Chondrocyte (in vitro differentiated cells): ENCODE measurements around the gene NUP88. TPM values are rescaled to one million over a fixed set of nuclear protein-coding genes. Genes with fewer than 3 reads are reported as not detected.

ENCODE experiments used
- DNase-seq: peaks from one replicate; pipeline ENCODE4 v3.0.0; 2021; ENCODE audit warnings: mixed read lengths, low spot score
- H3K27ac Mint-ChIP-seq: one replicate; pipeline ENCODE4 v1.8.0; 2021; ENCODE audit warnings: mild to moderate bottlenecking, moderate library complexity, mixed read lengths; ENCODE audit not compliant: unreplicated experiment
- H3K27me3 Mint-ChIP-seq: 2 replicates; pipeline ENCODE4 v1.8.0; 2021; ENCODE audit warnings: low read depth, mixed read lengths
- H3K36me3 Mint-ChIP-seq: 2 replicates; pipeline ENCODE4 v1.8.0; 2021; ENCODE audit warnings: low read depth, mixed read lengths
- H3K4me1 Mint-ChIP-seq: 2 replicates; pipeline ENCODE4 v1.8.0; 2021; ENCODE audit warnings: low read depth, mild to moderate bottlenecking, mixed read lengths
- H3K4me3 Mint-ChIP-seq: one replicate; pipeline ENCODE4 v1.8.0; 2021; ENCODE audit warnings: mild to moderate bottlenecking, moderate library complexity, mixed read lengths; ENCODE audit not compliant: unreplicated experiment
- H3K9me3 Mint-ChIP-seq: 2 replicates; pipeline ENCODE4 v1.8.0; 2021; ENCODE audit warnings: low read depth, mixed read lengths
- CTCF ChIP-seq: fragments of 200-600 bp; sonication (generic); IDR thresholded peaks from 2 replicates; pipeline ENCODE4 v1.5.0; 2021; ENCODE audit warnings: antibody characterized with exemption, mild to moderate bottlenecking, moderate library complexity
- total RNA-seq: library from RNA; stranded (reverse); gene quantifications from 3 replicates; pipeline ENCODE4 v1.2.1, GENCODE V29; 2021

Gene NUP88
- total RNA-seq, 1 donor from 2014 or later, result 29.2 TPM

GRCh38 chr17:5418858-5419355 lies 555 bp downstream of the NUP88 start:
- Mint-ChIP-seq H3K36me3 (peaks cover 6% of the 10 kb centered on the region), H3K4me3 (peak overlapping the region; percentile 93), H3K27ac (peak overlapping the region; percentile 99), H3K27me3 (no peaks in the 10 kb centered on the region), H3K9me3 (no peaks in the 10 kb centered on the region), H3K4me1 (peaks cover 35% of the 10 kb centered on the region)
- TF ChIP-seq CTCF, result no peak
- DNase-seq, result no peak

- Mint-ChIP-seq H3K4me3 (no peak overlapping the region), H3K9me3 (no peaks in the 10 kb centered on the region), H3K27ac (no peak overlapping the region), H3K27me3 (no peaks in the 10 kb centered on the region), H3K36me3 (peaks cover 6% of the 10 kb centered on the region), H3K4me1 (peaks cover 37% of the 10 kb centered on the region)
- no peak for TF ChIP-seq CTCF
- DNase-seq, result no peak
These were observed 2.6 kb downstream of the NUP88 start for GRCh38 chr17:5416901-5417300.

GRCh38 chr17:5413682-5414081 lies 5.8 kb downstream of the NUP88 start:
- Mint-ChIP-seq H3K27ac (peak overlapping the region; percentile 83), H3K27me3 (no peaks in the 10 kb centered on the region), H3K36me3 (peaks cover 18% of the 10 kb centered on the region), H3K9me3 (no peaks in the 10 kb centered on the region), H3K4me1 (peaks cover 17% of the 10 kb centered on the region), H3K4me3 (no peak overlapping the region)
- DNase-seq, result no peak
- TF ChIP-seq CTCF, result no peak

GRCh38 chr17:5410594-5411272 lies 8.7 kb downstream of the NUP88 start:
- no peaks in the 10 kb centered on the region for H3K9me3 Mint-ChIP-seq
- TF ChIP-seq CTCF, result no peak
- DNase-seq, result no peak
- H3K27me3 Mint-ChIP-seq, result no peaks in the 10 kb centered on the region
- H3K36me3 Mint-ChIP-seq, result peaks cover 16% of the 10 kb centered on the region
- H3K4me3 Mint-ChIP-seq, result no peak overlapping the region
- peaks cover 10% of the 10 kb centered on the region for H3K4me1 Mint-ChIP-seq
- no peak overlapping the region for H3K27ac Mint-ChIP-seq

- no peak for TF ChIP-seq CTCF
- DNase-seq, result no peak
- Mint-ChIP-seq H3K4me1 (peaks cover 3% of the 10 kb centered on the region), H3K9me3 (no peaks in the 10 kb centered on the region), H3K4me3 (no peak overlapping the region), H3K36me3 (peaks cover 28% of the 10 kb centered on the region), H3K27me3 (no peaks in the 10 kb centered on the region), H3K27ac (no peak overlapping the region)
These were observed 11.3 kb downstream of the NUP88 start for GRCh38 chr17:5408186-5408585.
